HG03575 (cell line): ENCODE measurements around the gene MPZ.
"Not testable (repeated sequence)": the region's sequence is repeated elsewhere in the genome, so short reads cannot be mapped to it uniquely, and the experiment has no call there.

Source experiments
- ATAC-seq: cut with Tn5 transposase; IDR thresholded peaks from one replicate; pipeline ENCODE4 v1.9.1; 2021; ENCODE audit not compliant: unreplicated experiment, insufficient number of reproducible peaks, low FRiP score; ENCODE audit errors: extremely low read depth

Gene MPZ

GRCh38 chr1:161259765-161260164 lies 50.0 kb downstream of the MPZ start:
- ATAC-seq = no peak

DNA sequence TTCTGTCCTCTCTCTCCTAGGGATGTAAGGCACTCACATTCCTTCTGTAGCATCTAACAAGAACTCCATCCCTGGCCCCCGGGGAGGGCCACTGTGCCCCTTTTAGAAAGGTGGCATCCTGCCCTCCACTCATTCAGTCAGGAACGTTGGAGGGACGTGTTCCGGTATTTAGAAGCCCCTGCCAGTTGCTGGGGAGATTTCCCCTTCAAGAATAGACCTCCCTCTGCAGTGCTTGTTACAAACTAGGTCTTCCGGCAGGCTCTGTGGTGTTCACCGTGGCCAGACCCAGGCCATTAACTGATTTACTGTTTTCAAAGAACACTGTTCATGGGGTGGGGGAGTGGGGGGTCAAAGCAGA lies 50.4 kb downstream of the MPZ start:
- no peak for ATAC-seq

DNA sequence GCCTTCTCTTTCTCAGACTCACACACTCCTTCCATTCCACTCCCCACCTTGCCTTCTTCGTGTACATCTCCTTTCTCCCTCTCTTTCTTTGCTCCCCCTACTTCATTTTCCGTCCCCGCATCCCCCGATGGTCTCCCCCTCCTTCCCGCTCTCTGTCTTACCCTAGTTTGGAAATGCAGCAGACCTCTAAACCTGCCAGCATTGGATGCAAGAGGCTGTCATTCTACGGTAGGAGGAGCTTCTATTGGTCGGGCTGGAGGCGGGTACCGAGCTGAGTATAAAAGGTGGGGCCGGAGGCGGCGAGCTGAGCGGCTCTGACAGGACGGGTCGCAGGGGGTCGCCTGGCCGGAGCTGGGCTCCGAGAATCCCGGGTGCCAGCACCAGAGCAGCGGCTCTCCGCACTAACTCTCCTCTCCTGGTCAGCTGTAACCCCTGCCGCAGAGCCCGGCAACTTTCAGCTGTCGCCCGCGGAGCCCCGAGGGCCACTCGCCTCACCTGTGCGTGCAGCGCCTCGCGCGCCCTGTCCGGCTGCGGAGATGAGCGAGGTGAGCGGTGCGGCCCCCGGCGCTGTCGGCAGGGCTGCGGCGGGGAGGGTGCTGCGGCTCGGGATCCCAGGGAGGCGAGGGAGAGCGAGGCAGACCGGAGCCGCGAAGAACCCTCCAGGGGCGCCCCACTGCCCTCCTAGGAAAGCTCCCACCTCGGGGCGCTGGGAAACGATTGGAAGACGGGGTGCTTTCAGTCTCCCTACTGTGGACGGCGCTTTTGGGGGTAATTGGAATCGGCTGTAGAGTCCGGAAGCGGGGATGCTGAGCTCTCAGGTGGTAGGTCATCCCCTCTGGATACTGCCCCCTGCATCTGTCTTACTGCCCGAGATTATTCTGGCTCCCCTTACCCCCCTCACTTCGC lies 51.1 kb downstream of the MPZ start, which contains the start of gene PCP4L1:
PCP4L1 (plus strand) TSS at position 307 of the 906 bp plus-strand sequence; CDS start at position 537, 230 bp downstream.
- no peak for ATAC-seq

DNA sequence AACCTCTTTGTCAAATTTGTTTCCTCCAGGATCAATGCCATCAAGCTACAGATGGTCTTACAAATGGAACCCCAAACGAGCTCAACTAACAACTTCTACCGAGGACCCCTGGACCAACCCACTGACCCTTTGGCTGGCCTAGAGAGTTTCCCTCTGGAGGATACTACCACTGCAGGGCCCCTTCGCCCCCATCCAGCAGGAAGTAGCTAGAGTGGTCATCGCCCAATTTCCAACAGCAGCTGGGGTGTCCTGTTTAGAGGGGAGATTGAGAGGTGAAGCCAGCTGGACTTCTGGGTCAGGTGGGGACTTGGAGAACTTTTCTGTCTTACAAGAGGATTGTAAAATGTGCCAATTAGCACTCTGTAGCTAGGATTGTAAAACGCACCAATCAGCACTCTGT lies 52.7 kb downstream of the MPZ start:
- ATAC-seq = not testable (repeated sequence)

DNA sequence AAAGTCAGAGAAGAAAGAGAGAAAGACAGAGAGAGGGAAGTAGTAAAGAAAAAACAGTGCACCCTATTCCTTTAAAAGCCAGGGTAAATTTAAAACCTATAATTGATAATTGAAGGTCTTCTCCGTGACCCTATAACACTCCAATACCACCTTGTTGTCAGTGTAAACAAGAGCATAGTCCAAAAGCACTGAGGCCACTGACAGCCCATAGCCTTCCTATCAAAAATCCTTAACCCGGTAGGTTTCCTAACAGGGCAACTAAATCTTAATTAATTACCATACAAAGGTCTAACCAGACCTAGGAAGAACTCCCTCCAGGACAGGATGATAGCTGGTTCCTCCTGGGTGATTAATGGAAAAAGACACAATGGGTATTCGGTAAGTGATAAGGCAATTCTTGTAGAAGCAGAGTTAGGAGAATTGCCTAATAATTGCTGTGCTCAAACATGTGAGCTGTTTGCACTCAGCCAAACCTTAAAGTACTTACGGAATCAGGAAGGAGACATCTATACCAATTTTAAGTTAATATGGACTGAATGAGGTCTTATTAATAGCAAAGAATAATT lies 53.7 kb downstream of the MPZ start:
- not testable (repeated sequence) for ATAC-seq

DNA sequence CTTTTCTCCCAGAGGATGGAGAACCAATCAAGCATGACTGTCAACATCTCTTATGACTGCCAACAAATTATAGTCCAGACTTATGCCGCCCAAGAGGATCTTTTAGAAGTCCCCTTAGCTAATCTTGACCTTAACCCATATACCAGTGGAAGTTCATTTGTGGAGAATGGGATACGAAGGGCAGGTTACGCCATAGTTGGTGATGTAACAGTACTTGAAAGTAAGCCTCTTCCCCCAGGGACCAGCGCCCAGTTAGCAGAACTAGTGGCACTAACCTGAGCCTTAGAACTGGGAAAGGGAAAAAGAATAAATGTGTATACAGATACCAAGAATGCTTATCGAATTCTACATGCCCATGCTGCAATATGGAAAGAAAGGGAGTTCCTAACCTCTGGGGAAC lies 54.5 kb downstream of the MPZ start:
- ATAC-seq = not testable (repeated sequence)
